Mammary epithelial cell (primary cell): ENCODE data around the gene COBL.

Source experiments
- EZH2 ChIP-seq: IDR thresholded peaks from 2 replicates; pipeline ENCODE4 v1.6.1; 2012; ENCODE audit warnings: low read length, inconsistent platforms, borderline replicate concordance
- TF ChIP-seq, protein P1 (sequence below), 2 donors: IDR thresholded peaks in 1 of 2; conservative IDR thresholded peaks in 1 of 2; 2 replicates each; pipeline ENCODE4 v1.5.1; 2011 to 2012; ENCODE audit warnings: inconsistent platforms in 2 of 2, low read length in 2 of 2, mild to moderate bottlenecking in 2 of 2, control low read depth in 1 of 2, low read depth in 1 of 2; ENCODE audit not compliant: insufficient read depth in 1 of 2; ENCODE audit errors: extremely low read depth in 1 of 2

DNA sequence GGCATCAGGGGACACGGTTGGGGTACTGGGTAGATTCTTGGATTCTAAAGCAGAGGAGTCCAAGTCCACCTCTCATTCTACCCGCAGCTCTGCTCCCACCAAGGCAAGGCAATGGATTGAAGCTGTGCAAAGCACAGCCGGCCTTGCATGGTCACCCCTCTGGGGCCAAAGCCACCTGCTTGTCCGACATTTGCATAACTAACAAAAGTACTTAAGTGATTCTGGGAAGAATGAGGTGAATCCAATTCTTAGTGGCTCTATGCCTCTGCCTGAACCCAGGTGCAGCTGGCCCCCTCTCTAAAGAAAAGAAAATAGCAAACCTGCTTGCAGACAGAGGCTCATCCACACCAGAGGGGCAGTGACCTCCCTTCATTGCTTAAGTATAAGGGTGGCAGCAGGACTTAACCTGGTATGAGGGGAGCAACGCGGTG, 10.7 kb upstream of the COBL start:
- TF ChIP-seq, protein P1, sequence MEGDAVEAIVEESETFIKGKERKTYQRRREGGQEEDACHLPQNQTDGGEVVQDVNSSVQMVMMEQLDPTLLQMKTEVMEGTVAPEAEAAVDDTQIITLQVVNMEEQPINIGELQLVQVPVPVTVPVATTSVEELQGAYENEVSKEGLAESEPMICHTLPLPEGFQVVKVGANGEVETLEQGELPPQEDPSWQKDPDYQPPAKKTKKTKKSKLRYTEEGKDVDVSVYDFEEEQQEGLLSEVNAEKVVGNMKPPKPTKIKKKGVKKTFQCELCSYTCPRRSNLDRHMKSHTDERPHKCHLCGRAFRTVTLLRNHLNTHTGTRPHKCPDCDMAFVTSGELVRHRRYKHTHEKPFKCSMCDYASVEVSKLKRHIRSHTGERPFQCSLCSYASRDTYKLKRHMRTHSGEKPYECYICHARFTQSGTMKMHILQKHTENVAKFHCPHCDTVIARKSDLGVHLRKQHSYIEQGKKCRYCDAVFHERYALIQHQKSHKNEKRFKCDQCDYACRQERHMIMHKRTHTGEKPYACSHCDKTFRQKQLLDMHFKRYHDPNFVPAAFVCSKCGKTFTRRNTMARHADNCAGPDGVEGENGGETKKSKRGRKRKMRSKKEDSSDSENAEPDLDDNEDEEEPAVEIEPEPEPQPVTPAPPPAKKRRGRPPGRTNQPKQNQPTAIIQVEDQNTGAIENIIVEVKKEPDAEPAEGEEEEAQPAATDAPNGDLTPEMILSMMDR (conservative IDR thresholded peaks at IDR 0.05 in 1 of 2, IDR thresholded peaks at IDR 0.05 in 1 of 2; ENCODE audit: extremely low read depth in 1 of 2, insufficient read depth in 1 of 2, low read depth in 1 of 2, low read length in 2 of 2): no peak
- TF ChIP-seq EZH2: no peak
